PC-9 (cell line): ENCODE measurements around the gene EFHD1. TPM values are rescaled to one million over a fixed set of nuclear protein-coding genes. Genes with fewer than 3 reads are reported as not detected.
"Not testable (repeated sequence)": the region's sequence is repeated elsewhere in the genome, so short reads cannot be mapped to it uniquely, and the experiment has no call there.

Experiments
- BruUV-seq: library from RNA; stranded (reverse); fragments of 400-500 nt; replicated peaks from 2 replicates; lab custom pipeline; 2021; lab: Mats Ljungman, UMichigan
- CTCF ChIA-PET: fragments of 300-600 bp; sonication (Branson Sonifier 250); formaldehyde crosslinking; loops from one replicate; lab custom pipeline; 2022; ENCODE audit warnings: antibody characterized with exemption; lab: Charles Lee
- POLR2A ChIA-PET: fragments of 300-600 bp; sonication (Branson Sonifier 250); formaldehyde crosslinking; loops from one replicate; lab custom pipeline; 2022; ENCODE audit warnings: antibody characterized with exemption; ENCODE audit not compliant: unreplicated experiment; lab: Charles Lee
- DNase-seq, 2 experiments: peaks; one replicate each; pipeline versions ENCODE4 v3.0.0 to v3.0.0-alpha.2; 2015 to 2022; ENCODE audit warnings: mixed read lengths in 1 of 2
- H2AFZ ChIP-seq: fragments of 200-600 bp; sonication (generic); 2 replicates; pipeline ENCODE4 v1.8.1; 2017; ENCODE audit warnings: antibody characterized with exemption
- H3F3A ChIP-seq: fragments of 200-600 bp; sonication (generic); 2 replicates; pipeline ENCODE4 v1.8.1; 2017; ENCODE audit warnings: antibody characterized with exemption, mild to moderate bottlenecking, low read depth; ENCODE audit not compliant: insufficient read depth
- H3K27ac ChIP-seq: fragments of 200-600 bp; sonication (generic); 2 replicates; pipeline ENCODE4 v1.6.1; 2016; ENCODE audit warnings: mixed run types
- H3K27me3 ChIP-seq: fragments of 200-600 bp; sonication (generic); 2 replicates; pipeline ENCODE4 v1.6.1; 2016; ENCODE audit warnings: low read depth, mixed run types; ENCODE audit not compliant: insufficient read depth
- H3K36me3 ChIP-seq: fragments of 200-600 bp; sonication (generic); 2 replicates; pipeline ENCODE4 v1.6.1; 2016; ENCODE audit warnings: low read depth, mixed run types
- H3K4me1 ChIP-seq: fragments of 200-600 bp; sonication (generic); replicated peaks from 2 replicates; pipeline ENCODE4 v1.6.1; 2016; ENCODE audit warnings: mixed run types; ENCODE audit not compliant: insufficient read depth
- H3K4me2 ChIP-seq: fragments of 200-600 bp; sonication (generic); 2 replicates; pipeline ENCODE4 v1.6.1; 2017; ENCODE audit warnings: mixed run types
- H3K4me3 ChIP-seq: fragments of 200-600 bp; sonication (generic); 2 replicates; pipeline ENCODE4 v1.6.1; 2016; ENCODE audit warnings: mixed run types
- H3K79me2 ChIP-seq: fragments of 200-600 bp; sonication (generic); 2 replicates; pipeline ENCODE4 v1.6.1; 2017; ENCODE audit warnings: low read depth, mixed run types
- H3K9me2 ChIP-seq: fragments of 200-600 bp; sonication (generic); 2 replicates; pipeline ENCODE4 v1.8.1; 2017; ENCODE audit warnings: mild to moderate bottlenecking; ENCODE audit not compliant: insufficient read depth
- H3K9me3 ChIP-seq: fragments of 200-600 bp; sonication (generic); 2 replicates; pipeline ENCODE4 v1.8.1; 2016; ENCODE audit warnings: low read depth; ENCODE audit not compliant: insufficient read depth
- H4K20me1 ChIP-seq: fragments of 200-600 bp; sonication (generic); 2 replicates; pipeline ENCODE4 v1.8.1; 2017; ENCODE audit not compliant: insufficient read depth
- CTCF ChIP-seq: fragments of 200-600 bp; sonication (generic); conservative IDR thresholded peaks from 2 replicates; pipeline ENCODE4 v1.6.1; 2017; ENCODE audit warnings: mixed run types, antibody characterized with exemption, mild to moderate bottlenecking, moderate library complexity
- EZH2 ChIP-seq: fragments of 200-600 bp; sonication (generic); IDR thresholded peaks from 2 replicates; pipeline ENCODE4 v1.8.0; 2017; ENCODE audit warnings: antibody characterized with exemption, low read depth
- intact Hi-C: fragments of 100-400 bp; cut with micrococcal nuclease; formaldehyde crosslinking; loops from one replicate; pipeline ENCODE4 v1.10.0; 2022; ENCODE audit not compliant: unreplicated experiment
- total RNA-seq: library from RNA; stranded (reverse); gene quantifications from 2 replicates; pipeline ENCODE4 v1.2.3, GENCODE V29; 2021

The EFHD1 gene
- total RNA-seq, 1 experiment from 2014 or later: 10.6 TPM

- no peak for TF ChIP-seq EZH2
- no peak for TF ChIP-seq CTCF
- DNase-seq: peak in 1 of 2 experiments; percentile 34
- Histone ChIP-seq H3K79me2 (peaks cover 95% of the 10 kb centered on the region), H3K27me3 (no peaks in the 10 kb centered on the region), H3K36me3 (peaks cover 56% of the 10 kb centered on the region), H3K4me1 (no peaks in the 10 kb centered on the region), H3K4me2 (no peak overlapping the region), H4K20me1 (peaks cover 83% of the 10 kb centered on the region), H3K9me2 (no peaks in the 10 kb centered on the region), H3K9me3 (no peaks in the 10 kb centered on the region), H3K4me3 (no peak overlapping the region), H3F3A (0 out of 2 replicates have a peak, but pooled peaks cover 12% of the 10 kb centered on the region), H2AFZ (no peak overlapping the region), H3K27ac (no peak overlapping the region)
- ChIA-PET POLR2A (no interaction called here), CTCF (no interaction called here)
- intact Hi-C loops: no loop called here
- no TSS peak for BruUV-seq
Observed at GRCh38 chr2:232714969-232715368, 81.6 kb downstream of the EFHD1 start.

GRCh38 chr2:232720056-232720455, 86.7 kb downstream of the EFHD1 start:
- DNase-seq, intact Hi-C loops, H2AFZ ChIP-seq, CTCF ChIA-PET, H3K4me2 ChIP-seq, H3K9me2 ChIP-seq, H3K27me3 ChIP-seq, H3K27ac ChIP-seq, H3F3A ChIP-seq, H3K4me1 ChIP-seq, H3K9me3 ChIP-seq, H3K4me3 ChIP-seq, POLR2A ChIA-PET, BruUV-seq: not testable (repeated sequence)
- Histone ChIP-seq H4K20me1 (peaks cover 62% of the 10 kb centered on the region), H3K36me3 (peaks cover 50% of the 10 kb centered on the region), H3K79me2 (peaks cover 90% of the 10 kb centered on the region)

GRCh38 chr2:232721261-232721660, 87.9 kb downstream of the EFHD1 start:
- no TSS peak for BruUV-seq

More at GRCh38 chr2:232721261-232721660, 87.9 kb downstream of the EFHD1 start:
- DNase-seq: no peak
- Histone ChIP-seq H3K27ac (no peak overlapping the region), H3K9me2 (no peaks in the 10 kb centered on the region), H3K9me3 (no peaks in the 10 kb centered on the region), H3K4me2 (no peak overlapping the region), H4K20me1 (peaks cover 57% of the 10 kb centered on the region), H3K27me3 (no peaks in the 10 kb centered on the region), H3K79me2 (peaks cover 87% of the 10 kb centered on the region), H3F3A (peaks cover 9% of the 10 kb centered on the region; the same call in 1 of the 2 replicates), H3K4me3 (no peak overlapping the region), H3K36me3 (peaks cover 48% of the 10 kb centered on the region), H2AFZ (no peak overlapping the region), H3K4me1 (no peaks in the 10 kb centered on the region)
- ChIA-PET POLR2A (no interaction called here), CTCF (no interaction called here)
- TF ChIP-seq CTCF: no peak
- no peak for TF ChIP-seq EZH2
- intact Hi-C loops: no loop called here
